ENCODE results near the gene OLFML2B.
A peak's percentile ranks its signal among the peaks of the same experiment; 100 is the strongest.
"Not testable (repeated sequence)": the region's sequence is repeated elsewhere in the genome, so short reads cannot be mapped to it uniquely, and the experiment has no call there.

The OLFML2B gene

GRCh38 chr1:162023547-162024501 lies at the start of gene OLFML2B:
TSS of gene OLFML2B (minus strand) at chr1:162023869. CDS start at chr1:162023430, 439 bp downstream.
- peak in 2 of 3 experiments; percentile 18 to 31 for DNase-seq (ENCODE audit: low read depth in 2 of 3, low spot score in 2 of 3)

GRCh38 chr1:162072740-162073139 lies 49.1 kb upstream of the OLFML2B start:
- DNase-seq (ENCODE audit: low read depth in 2 of 3, low spot score in 2 of 3): no peak

- DNase-seq (ENCODE audit: low read depth in 2 of 3, low spot score in 2 of 3): no peak
Measured at GRCh38 chr1:162070825-162071224, 47.2 kb upstream of the OLFML2B start.

GRCh38 chr1:162070094-162070748 lies 46.6 kb upstream of the OLFML2B start:
- no peak for DNase-seq (ENCODE audit: low read depth in 2 of 3, low spot score in 2 of 3)

- peak; percentile 45 to 63 (median 52) for DNase-seq (ENCODE audit: low read depth in 2 of 3, low spot score in 2 of 3)
Measured at GRCh38 chr1:162069334-162070093, 45.8 kb upstream of the OLFML2B start, which contains the start of gene NOS1AP. TSS of gene NOS1AP (plus strand) at chr1:162069691. CDS start at chr1:162070178, 487 bp downstream.

- no peak for DNase-seq (ENCODE audit: low read depth in 2 of 3, low spot score in 2 of 3)
Measured at GRCh38 chr1:162068301-162068700, 44.6 kb upstream of the OLFML2B start.

- DNase-seq (ENCODE audit: low read depth in 2 of 3, low spot score in 2 of 3): no peak
Measured at GRCh38 chr1:162067466-162067865, 43.8 kb upstream of the OLFML2B start.

GRCh38 chr1:162066836-162067235 lies 43.2 kb upstream of the OLFML2B start:
- not testable (repeated sequence) for DNase-seq (ENCODE audit: low read depth in 2 of 3, low spot score in 2 of 3)

GRCh38 chr1:162065016-162065415 lies 41.3 kb upstream of the OLFML2B start:
- no peak for DNase-seq (ENCODE audit: low read depth in 2 of 3, low spot score in 2 of 3)

- no peak for DNase-seq (ENCODE audit: low read depth in 2 of 3, low spot score in 2 of 3)
Measured at GRCh38 chr1:162062542-162063015, 38.9 kb upstream of the OLFML2B start.

- DNase-seq (ENCODE audit: low read depth in 2 of 3, low spot score in 2 of 3): no peak
Measured at GRCh38 chr1:162060314-162060713, 36.6 kb upstream of the OLFML2B start.

GRCh38 chr1:162059721-162060120 lies 36.1 kb upstream of the OLFML2B start:
- DNase-seq (ENCODE audit: low read depth in 2 of 3, low spot score in 2 of 3): no peak

- DNase-seq (ENCODE audit: low read depth in 2 of 3, low spot score in 2 of 3): no peak
Measured at GRCh38 chr1:162056579-162056978, 32.9 kb upstream of the OLFML2B start.

GRCh38 chr1:162056043-162056442 lies 32.4 kb upstream of the OLFML2B start:
- no peak for DNase-seq (ENCODE audit: low read depth in 2 of 3, low spot score in 2 of 3)

GRCh38 chr1:162055062-162055461 lies 31.4 kb upstream of the OLFML2B start:
- no peak for DNase-seq (ENCODE audit: low read depth in 2 of 3, low spot score in 2 of 3)

- DNase-seq (ENCODE audit: low read depth in 2 of 3, low spot score in 2 of 3): not testable (repeated sequence)
Measured at GRCh38 chr1:162053949-162054348, 30.3 kb upstream of the OLFML2B start.

- no peak for DNase-seq (ENCODE audit: low read depth in 2 of 3, low spot score in 2 of 3)
Measured at GRCh38 chr1:162046921-162047320, 23.3 kb upstream of the OLFML2B start.

GRCh38 chr1:162042361-162042760 lies 18.7 kb upstream of the OLFML2B start:
- no peak for DNase-seq (ENCODE audit: low read depth in 2 of 3, low spot score in 2 of 3)

GRCh38 chr1:162040657-162041056 lies 17.0 kb upstream of the OLFML2B start:
- no peak for DNase-seq (ENCODE audit: low read depth in 2 of 3, low spot score in 2 of 3)

- no peak for DNase-seq (ENCODE audit: low read depth in 2 of 3, low spot score in 2 of 3)
Measured at GRCh38 chr1:162040001-162040400, 16.3 kb upstream of the OLFML2B start.

- no peak for DNase-seq (ENCODE audit: low read depth in 2 of 3, low spot score in 2 of 3)
Measured at GRCh38 chr1:162038624-162039023, 15.0 kb upstream of the OLFML2B start.
